ENCODE measurements around the gene OBP2B.
"Not testable (repeated sequence)": the region's sequence is repeated elsewhere in the genome, so short reads cannot be mapped to it uniquely, and the experiment has no call there.

Gene OBP2B

GRCh38 chr9:133238272-133238850 is 29.3 kb upstream of the OBP2B start:
- peak; percentile 11 for DNase-seq (ENCODE audit: low read depth)

GRCh38 chr9:133237035-133237731 is 28.1 kb upstream of the OBP2B start:
- no peak for DNase-seq (ENCODE audit: low read depth)

- not testable (repeated sequence) for DNase-seq (ENCODE audit: low read depth)
Observed at GRCh38 chr9:133236291-133237034, 27.4 kb upstream of the OBP2B start.

GRCh38 chr9:133235549-133236222 is 26.6 kb upstream of the OBP2B start:
- no peak for DNase-seq (ENCODE audit: low read depth)

- DNase-seq (ENCODE audit: low read depth) = no peak
Observed at GRCh38 chr9:133234577-133235322, 25.7 kb upstream of the OBP2B start.

GRCh38 chr9:133233681-133234432 is 24.8 kb upstream of the OBP2B start:
- no peak for DNase-seq (ENCODE audit: low read depth)

GRCh38 chr9:133231934-133232568 is 23.0 kb upstream of the OBP2B start:
- DNase-seq (ENCODE audit: low read depth) = not testable (repeated sequence)

- not testable (repeated sequence) for DNase-seq (ENCODE audit: low read depth)
Observed at GRCh38 chr9:133230514-133230913, 21.5 kb upstream of the OBP2B start.

GRCh38 chr9:133230093-133230492 is 21.0 kb upstream of the OBP2B start:
- no peak for DNase-seq (ENCODE audit: low read depth)

GRCh38 chr9:133228474-133229193 is 19.6 kb upstream of the OBP2B start:
- not testable (repeated sequence) for DNase-seq (ENCODE audit: low read depth)

- DNase-seq (ENCODE audit: low read depth) = not testable (repeated sequence)
Observed at GRCh38 chr9:133227996-133228395, 18.9 kb upstream of the OBP2B start.

GRCh38 chr9:133227242-133227860 is 18.3 kb upstream of the OBP2B start:
- no peak for DNase-seq (ENCODE audit: low read depth)

- DNase-seq (ENCODE audit: low read depth) = no peak
Observed at GRCh38 chr9:133226219-133227171, 17.4 kb upstream of the OBP2B start.

- no peak for DNase-seq (ENCODE audit: low read depth)
Observed at GRCh38 chr9:133225171-133226011, 16.3 kb upstream of the OBP2B start.

GRCh38 chr9:133224762-133225161 is 15.7 kb upstream of the OBP2B start:
- DNase-seq (ENCODE audit: low read depth) = no peak

GRCh38 chr9:133223159-133223756 is 14.2 kb upstream of the OBP2B start:
- DNase-seq (ENCODE audit: low read depth) = not testable (repeated sequence)

GRCh38 chr9:133221994-133222393 is 12.9 kb upstream of the OBP2B start:
- not testable (repeated sequence) for DNase-seq (ENCODE audit: low read depth)

Data from activated T-cell treated with anti-CD3 and anti-CD28 coated beads for 1 hour (primary cell).